HepG2 (cell line): Measurements from ENCODE around the gene ABHD17B. TPM values are rescaled to one million over a fixed set of nuclear protein-coding genes. Genes with fewer than 3 reads are reported as not detected.

Experiments used
- ATAC-seq: fragments of 200-7000 bp; cut with Tn5 transposase; 3 replicates; pipeline ENCODE4 v1.9.1; 2020; ENCODE audit warnings: mild to moderate bottlenecking, moderate library complexity
- BruUV-seq: library from RNA; stranded (reverse); fragments of 400-500 nt; replicated peaks from 2 replicates; lab custom pipeline; 2021; lab: Mats Ljungman, UMichigan
- CTCF ChIA-PET: fragments of 300-600 bp; formaldehyde crosslinking; extraction: SDS; loops from one replicate; lab custom pipeline; 2021; ENCODE audit warnings: low total read pairs, inconsistent platforms, low intra/inter-chr PET ratio; lab: Yijun Ruan, JAX
- POLR2A ChIA-PET: fragments of 350-600 bp; sonication (Branson Sonifier 250); formaldehyde crosslinking; loops from one replicate; lab custom pipeline; 2020; ENCODE audit warnings: antibody characterized with exemption, inconsistent platforms; lab: Yijun Ruan, JAX
- DNase-seq: peaks from one replicate; pipeline ENCODE4 v3.0.0-alpha.2; 2015; ENCODE audit warnings: low spot score
- FAIRE-seq: peaks from 3 replicates; lab custom pipeline; 2011; peaks lifted over from hg19 to GRCh38; lab: Jason Lieb, UNC
- H2AFZ ChIP-seq: one replicate; pipeline ENCODE4 v1.6.1; 2011; ENCODE audit warnings: low read length, inconsistent platforms
- H3K27ac ChIP-seq: fragments of 300-600 bp; 3 replicates; pipeline ENCODE4 v1.8.0; 2011; ENCODE audit warnings: mixed run types, mild to moderate bottlenecking, mixed read lengths, low read length, inconsistent platforms; ENCODE audit not compliant: insufficient read depth; ENCODE audit errors: extremely low read length
- H3K27me3 ChIP-seq, 2 experiments: fragments of 200-600 bp in 1 of 2; 2 replicates in 1 of 2; 3 replicates in 1 of 2; pipeline versions ENCODE4 v1.6.0 to v1.8.0; 2011; ENCODE audit warnings: low read length in 2 of 2, mild to moderate bottlenecking in 2 of 2, moderate library complexity in 2 of 2, inconsistent platforms in 1 of 2; ENCODE audit not compliant: insufficient read depth in 2 of 2, control insufficient read depth in 1 of 2
- H3K36me3 ChIP-seq, 2 experiments: fragments of 200-600 bp in 1 of 2; replicated peaks in 1 of 2; 2 replicates in 1 of 2; 3 replicates in 1 of 2; pipeline versions ENCODE4 v1.5.1 to v1.8.0; 2011; ENCODE audit warnings: low read length in 2 of 2, inconsistent platforms in 1 of 2; ENCODE audit not compliant: insufficient read depth in 2 of 2, control insufficient read depth in 1 of 2
- H3K4me1 ChIP-seq: 2 replicates; pipeline ENCODE4 v1.5.1; 2012; ENCODE audit warnings: low read length, inconsistent platforms; ENCODE audit not compliant: insufficient read depth
- H3K4me2 ChIP-seq: 2 replicates; pipeline ENCODE4 v1.6.0; 2011; ENCODE audit warnings: low read depth, low read length, inconsistent platforms
- H3K4me3 ChIP-seq, 3 experiments: fragments of 200-600 bp in 1 of 3; sonication (generic), shearing (Covaris generic) in 1 of 3; replicated peaks in 1 of 3; 2 replicates each; pipeline ENCODE4 v1.5.1; 2011 to 2016; ENCODE audit warnings: low read length in 3 of 3, inconsistent platforms in 2 of 3, low read depth in 2 of 3, mild to moderate bottlenecking in 2 of 3, control low read depth in 1 of 3, mixed read lengths in 1 of 3; ENCODE audit not compliant: insufficient read depth in 1 of 3
- H3K79me2 ChIP-seq: one replicate; pipeline ENCODE4 v1.6.1; 2011; ENCODE audit warnings: low read length, inconsistent platforms; ENCODE audit not compliant: insufficient read depth
- H3K9ac ChIP-seq: 2 replicates; pipeline ENCODE4 v1.6.0; 2011; ENCODE audit warnings: mild to moderate bottlenecking, low read depth, low read length, inconsistent platforms; ENCODE audit not compliant: insufficient read depth
- H3K9me3 ChIP-seq: 2 replicates; pipeline ENCODE4 v1.5.1; 2012; ENCODE audit warnings: mild to moderate bottlenecking, low read length
- H4K20me1 ChIP-seq: 2 replicates; pipeline ENCODE4 v1.6.0; 2011; ENCODE audit warnings: inconsistent platforms, mild to moderate bottlenecking, low read length, moderate library complexity; ENCODE audit not compliant: insufficient read depth
- ARID2 ChIP-seq: sonication (generic); formaldehyde crosslinking; IDR thresholded peaks from 2 replicates; pipeline ENCODE4 v1.8.1; 2022; ENCODE audit warnings: mild to moderate bottlenecking, missing genetic modification reagents, borderline replicate concordance
- CREM ChIP-seq, 2 experiments: sonication (generic) in 1 of 2; formaldehyde crosslinking in 1 of 2; IDR thresholded peaks; 2 replicates each; pipeline versions ENCODE4 v1.4.0 to v1.6.1; 2016 to 2020; ENCODE audit warnings: antibody characterized with exemption in 1 of 2, mild to moderate bottlenecking in 1 of 2, missing genetic modification reagents in 1 of 2
- SCMH1 ChIP-seq: sonication (generic); formaldehyde crosslinking; IDR thresholded peaks from 2 replicates; pipeline ENCODE4 v1.9.0; 2021; ENCODE audit warnings: missing genetic modification reagents, mild to moderate bottlenecking, borderline replicate concordance
- SETDB1 ChIP-seq: sonication (generic); formaldehyde crosslinking; IDR thresholded peaks from 2 replicates; pipeline ENCODE4 v1.5.1; 2020; ENCODE audit warnings: missing genetic modification reagents, mild to moderate bottlenecking, borderline replicate concordance
- SP1 ChIP-seq, 2 experiments: fragments of 450-650 bp in 1 of 2; sonication (generic) in 1 of 2; formaldehyde crosslinking in 1 of 2; IDR thresholded peaks; 2 replicates each; pipeline versions ENCODE4 v1.4.0 to v1.6.1; 2016 to 2020; ENCODE audit warnings: missing genetic modification reagents in 1 of 2
- ZNF160 ChIP-seq: sonication (generic); formaldehyde crosslinking; IDR thresholded peaks from 2 replicates; pipeline ENCODE4 v1.8.0; 2022; ENCODE audit warnings: mild to moderate bottlenecking, inconsistent platforms, missing genetic modification reagents
- ZNF292 ChIP-seq: sonication (generic); formaldehyde crosslinking; IDR thresholded peaks from 2 replicates; pipeline ENCODE4 v1.8.1; 2022; ENCODE audit warnings: mild to moderate bottlenecking, low read depth, missing genetic modification reagents, borderline replicate concordance
- WGBS: methylation state at CpG from one replicate; pipeline ENCODE4 v1.1.6; 2017; ENCODE audit warnings: low lambda C conversion rate; 5-methylcytosine and 5-hydroxymethylcytosine counted together
- in situ Hi-C: cut with HindIII; loops from 2 replicates; pipeline ENCODE4 v1.10.0; 2017; ENCODE audit warnings: low pct_unique_long_range_greater_than_20kb; ENCODE audit not compliant: extremely low pct_ligation_motif_present
- intact Hi-C: fragments of 100-400 bp; cut with micrococcal nuclease; formaldehyde crosslinking; loops from one replicate; pipeline ENCODE4 v1.10.0; 2022; ENCODE audit not compliant: unreplicated experiment
- polyA plus RNA-seq, 8 experiments: library from polyadenylated mRNA; depleted of rRNA in 3 of 8; stranded (reverse) in 7 of 8; unstranded in 1 of 8; fragments of >200 nt; fragmentation: Illumina TruSeq in 4 of 8; extraction: Trizol in 4 of 8; gene quantifications; 2 replicates each; pipeline versions ENCODE4 v1.2.1 to v1.2.3, GENCODE V29; 2011 to 2016; ENCODE audit warnings: low read depth in 4 of 8, missing spikeins in 1 of 8, mixed read lengths in 1 of 8; ENCODE audit not compliant: insufficient read depth in 1 of 8
- total RNA-seq, 5 experiments: library from RNA; depleted of rRNA; stranded (reverse); fragments of >200 nt; fragmentation: Illumina TruSeq; extraction: Trizol; gene quantifications; 2 replicates each; pipeline ENCODE4 v1.2.3, GENCODE V29; 2016; ENCODE audit warnings: low read depth in 1 of 5
- TF ChIP-seq, protein P1 (sequence below): sonication (generic); formaldehyde crosslinking; IDR thresholded peaks from 2 replicates; pipeline ENCODE4 v1.4.0; 2020; ENCODE audit warnings: missing genetic modification reagents
- TF ChIP-seq, protein P2 (sequence below): sonication (generic); formaldehyde crosslinking; IDR thresholded peaks from 2 replicates; pipeline ENCODE4 v1.5.1; 2020; ENCODE audit warnings: mild to moderate bottlenecking, missing genetic modification reagents
- TF ChIP-seq, protein P3 (sequence below): conservative IDR thresholded peaks from 2 replicates; pipeline ENCODE4 v1.6.1; 2018; ENCODE audit warnings: missing genetic modification reagents
- TF ChIP-seq, protein P4 (sequence below): IDR thresholded peaks from 2 replicates; pipeline ENCODE4 v1.6.1; 2016
- TF ChIP-seq, protein P5 (sequence below): IDR thresholded peaks from 2 replicates; pipeline ENCODE4 v1.4.0; 2020; ENCODE audit warnings: mild to moderate bottlenecking, missing genetic modification reagents

The ABHD17B gene
- total and polyA plus RNA-seq, 2 of the 13 experiments (the other 11 are each of a cell fraction or from before 2014, with no cell fraction given) = 11.3 to 22.0 TPM

DNA sequence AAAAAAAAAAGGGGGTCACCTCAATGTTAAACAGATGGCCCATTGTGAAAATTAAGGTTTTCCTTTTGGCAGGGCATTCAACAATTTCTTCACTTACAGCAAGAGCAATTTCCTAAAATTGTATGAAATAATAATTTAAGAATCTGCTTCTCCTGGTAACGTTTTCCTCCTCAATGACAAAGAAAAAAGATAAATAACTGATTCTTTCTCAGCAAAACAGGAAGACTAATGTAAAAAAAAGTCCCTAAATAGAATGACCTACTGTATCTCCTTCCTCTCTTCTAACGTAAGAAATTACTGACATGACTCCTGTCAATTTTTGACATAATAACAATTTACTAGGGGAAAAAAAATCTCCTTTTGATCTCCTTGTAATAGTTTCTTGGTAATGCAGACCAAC is 25.5 kb downstream of the ABHD17B start:
- Histone ChIP-seq H3K27ac (no peak overlapping the region), H3K4me1 (peaks cover 24% of the 10 kb centered on the region), H3K4me3 (no peak overlapping the region), H3K4me2 (no peak overlapping the region), H3K79me2 (peaks cover 74% of the 10 kb centered on the region), H3K9ac (no peak overlapping the region), H3K36me3 (no peaks in the 10 kb centered on the region; a peak in 1 of 5 replicates), H3K9me3 (peaks cover 11% of the 10 kb centered on the region; the same call in 1 of the 2 replicates), H3K27me3 (no peaks in the 10 kb centered on the region), H2AFZ (no peak overlapping the region), H4K20me1 (peaks cover 3% of the 10 kb centered on the region; the same call in 1 of the 2 replicates)
- no peak for FAIRE-seq
- in situ Hi-C loops = no loop called here
- no peak for DNase-seq
- 95% methylated on average over 2 of the region's 2 CpGs for WGBS
- no TSS peak for BruUV-seq
- intact Hi-C loops = no loop called here
- CTCF ChIA-PET = no interaction called here
- no peak for ATAC-seq
- POLR2A ChIA-PET = interaction anchor here (0.9 kb wide), 1 partner anchor 26 kb away, joined by 3 read pairs; the partner anchor contains the start of genes ABHD17B and C9orf85
- TF ChIP-seq SETDB1 (CRISPR knock-in tag) = no peak
- TF ChIP-seq ARID2 (CRISPR knock-in tag) = no peak
- no peak for TF ChIP-seq SCMH1 (CRISPR knock-in tag)
- no peak for TF ChIP-seq ZNF160 (CRISPR knock-in tag)
- TF ChIP-seq, protein P1, sequence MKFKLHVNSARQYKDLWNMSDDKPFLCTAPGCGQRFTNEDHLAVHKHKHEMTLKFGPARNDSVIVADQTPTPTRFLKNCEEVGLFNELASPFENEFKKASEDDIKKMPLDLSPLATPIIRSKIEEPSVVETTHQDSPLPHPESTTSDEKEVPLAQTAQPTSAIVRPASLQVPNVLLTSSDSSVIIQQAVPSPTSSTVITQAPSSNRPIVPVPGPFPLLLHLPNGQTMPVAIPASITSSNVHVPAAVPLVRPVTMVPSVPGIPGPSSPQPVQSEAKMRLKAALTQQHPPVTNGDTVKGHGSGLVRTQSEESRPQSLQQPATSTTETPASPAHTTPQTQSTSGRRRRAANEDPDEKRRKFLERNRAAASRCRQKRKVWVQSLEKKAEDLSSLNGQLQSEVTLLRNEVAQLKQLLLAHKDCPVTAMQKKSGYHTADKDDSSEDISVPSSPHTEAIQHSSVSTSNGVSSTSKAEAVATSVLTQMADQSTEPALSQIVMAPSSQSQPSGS = no peak
- TF ChIP-seq, protein P2, sequence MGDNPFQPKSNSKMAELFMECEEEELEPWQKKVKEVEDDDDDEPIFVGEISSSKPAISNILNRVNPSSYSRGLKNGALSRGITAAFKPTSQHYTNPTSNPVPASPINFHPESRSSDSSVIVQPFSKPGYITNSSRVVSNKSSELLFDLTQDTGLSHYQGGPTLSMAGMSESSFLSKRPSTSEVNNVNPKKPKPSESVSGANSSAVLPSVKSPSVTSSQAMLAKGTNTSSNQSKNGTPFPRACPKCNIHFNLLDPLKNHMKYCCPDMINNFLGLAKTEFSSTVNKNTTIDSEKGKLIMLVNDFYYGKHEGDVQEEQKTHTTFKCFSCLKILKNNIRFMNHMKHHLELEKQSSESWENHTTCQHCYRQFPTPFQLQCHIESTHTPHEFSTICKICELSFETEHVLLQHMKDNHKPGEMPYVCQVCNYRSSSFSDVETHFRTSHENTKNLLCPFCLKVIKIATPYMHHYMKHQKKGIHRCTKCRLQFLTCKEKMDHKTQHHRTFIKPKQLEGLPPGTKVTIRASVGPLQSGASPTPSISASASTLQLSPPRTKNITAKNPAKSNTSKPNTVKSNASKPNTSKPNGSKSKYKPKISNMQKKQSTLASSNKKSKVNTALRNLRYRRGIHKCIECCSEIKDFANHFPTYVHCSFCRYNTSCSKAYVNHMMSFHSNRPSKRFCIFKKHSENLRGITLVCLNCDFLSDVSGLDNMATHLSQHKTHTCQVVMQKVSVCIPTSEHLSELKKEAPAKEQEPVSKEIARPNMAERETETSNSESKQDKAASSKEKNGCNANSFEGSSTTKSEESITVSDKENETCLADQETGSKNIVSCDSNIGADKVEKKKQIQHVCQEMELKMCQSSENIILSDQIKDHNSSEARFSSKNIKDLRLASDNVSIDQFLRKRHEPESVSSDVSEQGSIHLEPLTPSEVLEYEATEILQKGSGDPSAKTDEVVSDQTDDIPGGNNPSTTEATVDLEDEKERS = no peak
- no peak for TF ChIP-seq SP1 (IDR thresholded peaks at IDR 0.05)
- TF ChIP-seq SP1 (CRISPR knock-in tag; IDR thresholded peaks at IDR 0.05) = no peak
- TF ChIP-seq, protein P3, sequence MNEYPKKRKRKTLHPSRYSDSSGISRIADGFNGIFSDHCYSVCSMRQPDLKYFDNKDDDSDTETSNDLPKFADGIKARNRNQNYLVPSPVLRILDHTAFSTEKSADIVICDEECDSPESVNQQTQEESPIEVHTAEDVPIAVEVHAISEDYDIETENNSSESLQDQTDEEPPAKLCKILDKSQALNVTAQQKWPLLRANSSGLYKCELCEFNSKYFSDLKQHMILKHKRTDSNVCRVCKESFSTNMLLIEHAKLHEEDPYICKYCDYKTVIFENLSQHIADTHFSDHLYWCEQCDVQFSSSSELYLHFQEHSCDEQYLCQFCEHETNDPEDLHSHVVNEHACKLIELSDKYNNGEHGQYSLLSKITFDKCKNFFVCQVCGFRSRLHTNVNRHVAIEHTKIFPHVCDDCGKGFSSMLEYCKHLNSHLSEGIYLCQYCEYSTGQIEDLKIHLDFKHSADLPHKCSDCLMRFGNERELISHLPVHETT = no peak
- TF ChIP-seq, protein P4, sequence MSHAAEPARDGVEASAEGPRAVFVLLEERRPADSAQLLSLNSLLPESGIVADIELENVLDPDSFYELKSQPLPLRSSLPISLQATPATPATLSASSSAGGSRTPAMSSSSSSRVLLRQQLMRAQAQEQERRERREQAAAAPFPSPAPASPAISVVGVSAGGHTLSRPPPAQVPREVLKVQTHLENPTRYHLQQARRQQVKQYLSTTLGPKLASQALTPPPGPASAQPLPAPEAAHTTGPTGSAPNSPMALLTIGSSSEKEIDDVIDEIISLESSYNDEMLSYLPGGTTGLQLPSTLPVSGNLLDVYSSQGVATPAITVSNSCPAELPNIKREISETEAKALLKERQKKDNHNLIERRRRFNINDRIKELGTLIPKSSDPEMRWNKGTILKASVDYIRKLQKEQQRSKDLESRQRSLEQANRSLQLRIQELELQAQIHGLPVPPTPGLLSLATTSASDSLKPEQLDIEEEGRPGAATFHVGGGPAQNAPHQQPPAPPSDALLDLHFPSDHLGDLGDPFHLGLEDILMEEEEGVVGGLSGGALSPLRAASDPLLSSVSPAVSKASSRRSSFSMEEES = no peak
- TF ChIP-seq CREM (IDR thresholded peaks at IDR 0.05) = no peak
- TF ChIP-seq CREM (CRISPR knock-in tag; IDR thresholded peaks at IDR 0.05) = no peak
- no peak for TF ChIP-seq ZNF292
- TF ChIP-seq, protein P5, sequence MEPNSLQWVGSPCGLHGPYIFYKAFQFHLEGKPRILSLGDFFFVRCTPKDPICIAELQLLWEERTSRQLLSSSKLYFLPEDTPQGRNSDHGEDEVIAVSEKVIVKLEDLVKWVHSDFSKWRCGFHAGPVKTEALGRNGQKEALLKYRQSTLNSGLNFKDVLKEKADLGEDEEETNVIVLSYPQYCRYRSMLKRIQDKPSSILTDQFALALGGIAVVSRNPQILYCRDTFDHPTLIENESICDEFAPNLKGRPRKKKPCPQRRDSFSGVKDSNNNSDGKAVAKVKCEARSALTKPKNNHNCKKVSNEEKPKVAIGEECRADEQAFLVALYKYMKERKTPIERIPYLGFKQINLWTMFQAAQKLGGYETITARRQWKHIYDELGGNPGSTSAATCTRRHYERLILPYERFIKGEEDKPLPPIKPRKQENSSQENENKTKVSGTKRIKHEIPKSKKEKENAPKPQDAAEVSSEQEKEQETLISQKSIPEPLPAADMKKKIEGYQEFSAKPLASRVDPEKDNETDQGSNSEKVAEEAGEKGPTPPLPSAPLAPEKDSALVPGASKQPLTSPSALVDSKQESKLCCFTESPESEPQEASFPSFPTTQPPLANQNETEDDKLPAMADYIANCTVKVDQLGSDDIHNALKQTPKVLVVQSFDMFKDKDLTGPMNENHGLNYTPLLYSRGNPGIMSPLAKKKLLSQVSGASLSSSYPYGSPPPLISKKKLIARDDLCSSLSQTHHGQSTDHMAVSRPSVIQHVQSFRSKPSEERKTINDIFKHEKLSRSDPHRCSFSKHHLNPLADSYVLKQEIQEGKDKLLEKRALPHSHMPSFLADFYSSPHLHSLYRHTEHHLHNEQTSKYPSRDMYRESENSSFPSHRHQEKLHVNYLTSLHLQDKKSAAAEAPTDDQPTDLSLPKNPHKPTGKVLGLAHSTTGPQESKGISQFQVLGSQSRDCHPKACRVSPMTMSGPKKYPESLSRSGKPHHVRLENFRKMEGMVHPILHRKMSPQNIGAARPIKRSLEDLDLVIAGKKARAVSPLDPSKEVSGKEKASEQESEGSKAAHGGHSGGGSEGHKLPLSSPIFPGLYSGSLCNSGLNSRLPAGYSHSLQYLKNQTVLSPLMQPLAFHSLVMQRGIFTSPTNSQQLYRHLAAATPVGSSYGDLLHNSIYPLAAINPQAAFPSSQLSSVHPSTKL = no peak
